MG63 (cell line): ENCODE measurements around the gene NME7. TPM values are rescaled to one million over a fixed set of nuclear protein-coding genes. Genes with fewer than 3 reads are reported as not detected.
"Not testable (repeated sequence)": the region's sequence is repeated elsewhere in the genome, so short reads cannot be mapped to it uniquely, and the experiment has no call there.

Source experiments
- DNase-seq: peaks from one replicate; pipeline ENCODE4 v3.0.0-alpha.2; 2020
- H3K27me3 ChIP-seq: fragments of 250-450 bp; sonication (Bioruptor Pico); 2 replicates; pipeline ENCODE4 v1.5.1; 2020; ENCODE audit warnings: mild to moderate bottlenecking, moderate library complexity
- H3K36me3 ChIP-seq: fragments of 250-450 bp; sonication (Bioruptor Pico); 2 replicates; pipeline ENCODE4 v1.5.1; 2020; ENCODE audit warnings: mild to moderate bottlenecking, moderate library complexity
- H3K4me3 ChIP-seq: fragments of 250-450 bp; sonication (Bioruptor Pico); 2 replicates; pipeline ENCODE4 v1.5.1; 2020; ENCODE audit warnings: mild to moderate bottlenecking, moderate library complexity
- H3K9me3 ChIP-seq: fragments of 250-450 bp; sonication (Bioruptor Pico); 2 replicates; pipeline ENCODE4 v1.5.1; 2020; ENCODE audit warnings: mild to moderate bottlenecking, moderate library complexity
- total RNA-seq: library from RNA; depleted of rRNA; stranded (reverse); fragments of >200 nt; shearing (Covaris generic); gene quantifications from 2 replicates; pipeline ENCODE4 v1.2.3, GENCODE V29; 2014; ENCODE audit warnings: low replicate concordance

Gene NME7
- total RNA-seq, 1 experiment from 2014 or later = 10.0 TPM

GRCh38 chr1:169348383-169349036 is 19.1 kb downstream of the NME7 start:
- H3K9me3 ChIP-seq = peaks cover 4% of the 10 kb centered on the region
- H3K4me3 ChIP-seq = no peak overlapping the region
- no peaks in the 10 kb centered on the region for H3K27me3 ChIP-seq
- H3K36me3 ChIP-seq = no peaks in the 10 kb centered on the region
- DNase-seq = no peak

- Histone ChIP-seq H3K36me3 (no peaks in the 10 kb centered on the region), H3K4me3 (no peak overlapping the region), H3K9me3 (no peaks in the 10 kb centered on the region; the same call in 1 of the 2 replicates), H3K27me3 (no peaks in the 10 kb centered on the region)
- DNase-seq = no peak
These were observed 19.8 kb downstream of the NME7 start for GRCh38 chr1:169347688-169348382.

GRCh38 chr1:169346036-169346589 is 21.5 kb downstream of the NME7 start:
- H3K9me3 ChIP-seq = no peaks in the 10 kb centered on the region
- DNase-seq = no peak
- no peak overlapping the region for H3K4me3 ChIP-seq
- no peaks in the 10 kb centered on the region for H3K27me3 ChIP-seq
- no peaks in the 10 kb centered on the region for H3K36me3 ChIP-seq

- DNase-seq = no peak
- Histone ChIP-seq H3K4me3 (no peak overlapping the region), H3K9me3 (no peaks in the 10 kb centered on the region), H3K27me3 (no peaks in the 10 kb centered on the region), H3K36me3 (no peaks in the 10 kb centered on the region)
These were observed 22.1 kb downstream of the NME7 start for GRCh38 chr1:169345511-169345910.

- H3K36me3 ChIP-seq, DNase-seq, H3K9me3 ChIP-seq, H3K27me3 ChIP-seq, H3K4me3 ChIP-seq: not testable (repeated sequence)
These were observed 25.5 kb downstream of the NME7 start for GRCh38 chr1:169342096-169342495.

- H3K36me3 ChIP-seq = no peaks in the 10 kb centered on the region
- no peak overlapping the region for H3K4me3 ChIP-seq
- DNase-seq = no peak
- no peaks in the 10 kb centered on the region for H3K27me3 ChIP-seq
- no peaks in the 10 kb centered on the region for H3K9me3 ChIP-seq
These were observed 26.7 kb downstream of the NME7 start for GRCh38 chr1:169340882-169341281.

- no peaks in the 10 kb centered on the region for H3K27me3 ChIP-seq
- H3K9me3 ChIP-seq = no peaks in the 10 kb centered on the region
- no peak for DNase-seq
- no peak overlapping the region for H3K4me3 ChIP-seq
- no peaks in the 10 kb centered on the region for H3K36me3 ChIP-seq
These were observed 27.8 kb downstream of the NME7 start for GRCh38 chr1:169339773-169340172.

GRCh38 chr1:169338617-169339016 is 29.0 kb downstream of the NME7 start:
- no peaks in the 10 kb centered on the region for H3K36me3 ChIP-seq
- H3K4me3 ChIP-seq = no peak overlapping the region
- DNase-seq = no peak
- H3K27me3 ChIP-seq = no peaks in the 10 kb centered on the region
- H3K9me3 ChIP-seq = no peaks in the 10 kb centered on the region

GRCh38 chr1:169336947-169337715 is 30.5 kb downstream of the NME7 start:
- not testable (repeated sequence) for H3K9me3 ChIP-seq, H3K4me3 ChIP-seq, H3K27me3 ChIP-seq, H3K36me3 ChIP-seq, DNase-seq

- not testable (repeated sequence) for H3K4me3 ChIP-seq, H3K27me3 ChIP-seq, H3K36me3 ChIP-seq, DNase-seq
- H3K9me3 ChIP-seq = peaks cover 11% of the 10 kb centered on the region
These were observed 32.9 kb downstream of the NME7 start for GRCh38 chr1:169334727-169335126.

GRCh38 chr1:169330927-169331326 is 36.7 kb downstream of the NME7 start:
- H3K36me3 ChIP-seq = no peaks in the 10 kb centered on the region
- peaks cover 11% of the 10 kb centered on the region for H3K9me3 ChIP-seq
- H3K27me3 ChIP-seq = no peaks in the 10 kb centered on the region
- H3K4me3 ChIP-seq = no peak overlapping the region
- no peak for DNase-seq

- no peak for DNase-seq
- no peaks in the 10 kb centered on the region for H3K36me3 ChIP-seq
- H3K27me3 ChIP-seq = no peaks in the 10 kb centered on the region
- H3K9me3 ChIP-seq = peaks cover 11% of the 10 kb centered on the region
- H3K4me3 ChIP-seq = no peak overlapping the region
These were observed 38.2 kb downstream of the NME7 start for GRCh38 chr1:169329383-169329782.

- peaks cover 11% of the 10 kb centered on the region for H3K9me3 ChIP-seq
- H3K27me3 ChIP-seq = no peaks in the 10 kb centered on the region
- DNase-seq = no peak
- H3K36me3 ChIP-seq = no peaks in the 10 kb centered on the region
- no peak overlapping the region for H3K4me3 ChIP-seq
These were observed 39.7 kb downstream of the NME7 start for GRCh38 chr1:169327875-169328274.

- DNase-seq = no peak
- Histone ChIP-seq H3K9me3 (peaks cover 8% of the 10 kb centered on the region), H3K36me3 (no peaks in the 10 kb centered on the region)
These were observed 40.7 kb downstream of the NME7 start for GRCh38 chr1:169326956-169327268.

GRCh38 chr1:169326261-169326955 is 41.2 kb downstream of the NME7 start:
- DNase-seq = no peak
- H3K9me3 ChIP-seq = peaks cover 5% of the 10 kb centered on the region
- no peak overlapping the region for H3K4me3 ChIP-seq
- H3K36me3 ChIP-seq = no peaks in the 10 kb centered on the region
- no peaks in the 10 kb centered on the region for H3K27me3 ChIP-seq

More at GRCh38 chr1:169326956-169327268, 40.7 kb downstream of the NME7 start:
- Histone ChIP-seq H3K4me3 (no peak overlapping the region), H3K27me3 (no peaks in the 10 kb centered on the region)

- Histone ChIP-seq H3K4me3 (no peak overlapping the region), H3K27me3 (no peaks in the 10 kb centered on the region), H3K36me3 (no peaks in the 10 kb centered on the region), H3K9me3 (no peaks in the 10 kb centered on the region; the same call in 1 of the 2 replicates)
- no peak for DNase-seq
These were observed 42.5 kb downstream of the NME7 start for GRCh38 chr1:169325117-169325516.

GRCh38 chr1:169322138-169322537 is 45.5 kb downstream of the NME7 start:
- Histone ChIP-seq H3K27me3 (no peaks in the 10 kb centered on the region), H3K36me3 (no peaks in the 10 kb centered on the region), H3K9me3 (no peaks in the 10 kb centered on the region), H3K4me3 (no peak overlapping the region)
- DNase-seq = no peak
